Measurements from ENCODE around the gene PRXL2B.
"Not testable (repeated sequence)": the region's sequence is repeated elsewhere in the genome, so short reads cannot be mapped to it uniquely, and the experiment has no call there.

The PRXL2B gene

DNA sequence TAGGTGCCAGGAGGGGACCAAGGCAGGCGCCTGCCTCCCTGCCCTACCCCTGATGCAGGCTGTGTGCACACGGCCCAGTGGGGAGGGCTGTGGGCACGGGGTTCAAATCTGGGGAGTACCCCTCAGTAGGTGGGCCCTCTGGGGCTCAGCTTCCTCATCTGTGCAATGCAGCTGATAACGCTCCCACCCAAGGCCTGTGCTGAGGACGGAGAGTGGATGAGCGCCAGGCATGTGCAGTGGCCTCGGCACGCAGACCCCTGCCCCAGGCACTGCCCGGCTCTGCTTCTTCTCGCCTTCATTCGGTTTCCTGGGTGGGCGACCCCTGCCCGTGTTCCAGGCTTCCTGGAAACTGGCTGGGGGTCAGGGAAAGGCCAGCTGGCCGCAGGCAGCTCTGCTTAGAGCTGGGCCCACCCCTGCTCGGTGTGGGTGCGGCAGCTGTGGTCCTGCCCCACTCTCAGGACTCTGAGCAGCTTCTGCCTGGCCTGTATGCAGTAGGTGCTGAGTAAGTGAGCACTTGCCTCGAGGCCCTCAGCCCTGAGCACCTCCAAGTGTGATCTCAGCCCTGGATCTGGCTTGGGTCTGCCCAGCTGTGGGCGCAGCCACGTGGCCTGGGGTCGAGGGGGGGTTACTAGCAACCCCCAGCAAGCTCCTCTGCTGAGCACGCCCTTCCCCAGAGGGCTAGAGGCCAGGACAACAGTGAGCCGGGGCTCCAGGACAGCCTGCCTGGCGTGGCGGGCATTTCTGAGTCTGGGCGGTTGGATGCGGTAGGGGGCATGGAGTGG is 42.3 kb upstream of the PRXL2B start:
- no peak overlapping the region for H2AFZ ChIP-seq (ENCODE audit: low read length, unreplicated experiment)
- no peaks in the 10 kb centered on the region for H3K36me3 ChIP-seq (ENCODE audit: insufficient read depth, low read length)
- H3K4me1 ChIP-seq (ENCODE audit: control insufficient read depth, insufficient read depth, low read length, unreplicated experiment) = peaks cover 17% of the 10 kb centered on the region
- H3K27ac ChIP-seq (ENCODE audit: low read depth, low read length) = no peak overlapping the region
- no peak overlapping the region for H3K4me3 ChIP-seq (ENCODE audit: low read depth, low read length)
- no peaks in the 10 kb centered on the region for H3K79me2 ChIP-seq (ENCODE audit: control insufficient read depth, insufficient read depth, low read length, unreplicated experiment)
- H3K27me3 ChIP-seq (ENCODE audit: insufficient read depth, low read length) = peaks cover 5% of the 10 kb centered on the region; the same call in 1 of the 2 replicates

DNA sequence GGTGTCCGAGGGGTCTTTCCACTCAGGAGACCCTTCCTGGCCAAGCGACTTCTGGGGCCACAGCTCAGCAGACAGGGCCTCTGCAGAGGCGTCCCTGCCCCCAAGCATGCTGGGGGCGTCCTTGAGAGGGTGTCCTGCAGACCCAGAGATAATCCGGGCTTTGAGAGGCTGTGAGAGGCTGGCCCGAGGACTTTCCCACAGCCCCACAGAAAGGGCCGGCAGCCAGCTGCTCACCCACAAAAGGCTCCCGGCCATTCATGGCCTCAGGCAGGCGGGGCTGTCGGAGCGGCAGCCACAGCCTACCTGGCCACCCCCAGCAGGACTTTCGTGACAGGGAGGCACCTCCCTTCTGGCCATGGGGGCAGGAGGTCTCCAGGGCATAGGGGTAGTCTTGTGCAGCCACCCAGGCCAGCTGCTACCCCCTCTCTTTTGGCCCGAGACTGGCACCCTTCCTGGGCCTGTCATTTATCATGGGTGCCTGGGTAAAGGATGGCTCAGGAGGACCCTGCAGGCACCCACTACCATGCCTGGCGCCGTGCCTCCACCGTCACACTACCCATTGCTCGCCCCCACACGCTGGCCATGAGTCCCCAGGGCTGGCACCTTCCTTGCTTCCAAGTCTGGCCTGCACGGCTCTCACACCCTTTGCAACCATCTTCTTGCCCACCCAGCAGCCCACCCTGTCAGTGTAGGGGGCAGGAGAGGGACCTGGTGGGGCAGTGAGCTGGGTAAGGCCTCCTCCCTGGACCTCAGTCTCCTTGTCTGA is 41.5 kb upstream of the PRXL2B start:
- Histone ChIP-seq H3K36me3 (ENCODE audit: insufficient read depth, low read length) (no peaks in the 10 kb centered on the region), H3K27ac (ENCODE audit: low read depth, low read length) (no peak overlapping the region), H3K4me3 (ENCODE audit: low read depth, low read length) (no peak overlapping the region), H2AFZ (ENCODE audit: low read length, unreplicated experiment) (no peak overlapping the region), H3K79me2 (ENCODE audit: control insufficient read depth, insufficient read depth, low read length, unreplicated experiment) (no peaks in the 10 kb centered on the region), H3K27me3 (ENCODE audit: insufficient read depth, low read length) (peaks cover 5% of the 10 kb centered on the region; the same call in 1 of the 2 replicates), H3K4me1 (ENCODE audit: control insufficient read depth, insufficient read depth, low read length, unreplicated experiment) (peaks cover 17% of the 10 kb centered on the region)

DNA sequence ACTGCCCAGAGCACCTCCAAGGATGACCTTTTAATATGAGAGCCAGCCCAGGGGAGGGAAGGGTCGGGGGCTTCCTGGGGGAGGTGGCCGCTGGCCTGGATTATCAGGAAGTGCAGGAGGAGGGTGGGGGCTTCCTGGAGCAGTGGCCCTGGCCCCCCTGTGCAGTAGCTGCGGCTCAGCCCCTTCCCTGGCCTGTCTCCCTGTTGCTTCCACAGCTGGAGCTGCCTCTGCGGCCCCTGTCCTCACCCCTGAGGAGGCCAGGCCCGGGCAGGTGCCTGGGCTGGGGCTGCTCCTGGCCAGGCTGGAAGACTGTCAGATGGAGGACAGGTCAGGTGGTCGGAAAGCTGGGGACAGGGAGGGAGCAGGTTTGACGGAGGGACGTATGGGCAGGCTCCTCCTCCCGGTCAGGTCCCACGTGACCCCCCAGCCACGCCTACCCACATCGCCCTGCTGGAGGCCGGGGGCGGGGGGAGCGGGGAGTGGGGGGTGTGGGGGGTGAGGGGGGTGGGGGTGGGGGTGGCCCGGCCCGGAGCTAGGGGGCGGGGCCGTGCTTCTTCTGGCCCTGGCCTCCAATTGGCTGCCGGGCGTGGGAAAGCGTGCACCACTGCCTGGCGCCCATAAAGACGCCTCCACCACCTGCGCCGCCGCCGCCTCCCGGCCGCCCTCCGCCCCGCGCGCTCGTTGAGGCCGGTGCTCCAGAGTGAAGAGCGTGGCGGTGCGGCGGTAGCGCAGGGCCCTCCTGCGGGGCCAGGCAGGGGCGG is 40.6 kb upstream of the PRXL2B start:
- Histone ChIP-seq H3K79me2 (ENCODE audit: control insufficient read depth, insufficient read depth, low read length, unreplicated experiment) (no peaks in the 10 kb centered on the region), H3K27me3 (ENCODE audit: insufficient read depth, low read length) (peaks cover 3% of the 10 kb centered on the region; the same call in 1 of the 2 replicates), H2AFZ (ENCODE audit: low read length, unreplicated experiment) (peak overlapping the region; percentile 42), H3K27ac (ENCODE audit: low read depth, low read length) (no peak overlapping the region), H3K4me3 (ENCODE audit: low read depth, low read length) (peak overlapping the region; percentile 76), H3K36me3 (ENCODE audit: insufficient read depth, low read length) (no peaks in the 10 kb centered on the region), H3K4me1 (ENCODE audit: control insufficient read depth, insufficient read depth, low read length, unreplicated experiment) (peaks cover 17% of the 10 kb centered on the region)

DNA sequence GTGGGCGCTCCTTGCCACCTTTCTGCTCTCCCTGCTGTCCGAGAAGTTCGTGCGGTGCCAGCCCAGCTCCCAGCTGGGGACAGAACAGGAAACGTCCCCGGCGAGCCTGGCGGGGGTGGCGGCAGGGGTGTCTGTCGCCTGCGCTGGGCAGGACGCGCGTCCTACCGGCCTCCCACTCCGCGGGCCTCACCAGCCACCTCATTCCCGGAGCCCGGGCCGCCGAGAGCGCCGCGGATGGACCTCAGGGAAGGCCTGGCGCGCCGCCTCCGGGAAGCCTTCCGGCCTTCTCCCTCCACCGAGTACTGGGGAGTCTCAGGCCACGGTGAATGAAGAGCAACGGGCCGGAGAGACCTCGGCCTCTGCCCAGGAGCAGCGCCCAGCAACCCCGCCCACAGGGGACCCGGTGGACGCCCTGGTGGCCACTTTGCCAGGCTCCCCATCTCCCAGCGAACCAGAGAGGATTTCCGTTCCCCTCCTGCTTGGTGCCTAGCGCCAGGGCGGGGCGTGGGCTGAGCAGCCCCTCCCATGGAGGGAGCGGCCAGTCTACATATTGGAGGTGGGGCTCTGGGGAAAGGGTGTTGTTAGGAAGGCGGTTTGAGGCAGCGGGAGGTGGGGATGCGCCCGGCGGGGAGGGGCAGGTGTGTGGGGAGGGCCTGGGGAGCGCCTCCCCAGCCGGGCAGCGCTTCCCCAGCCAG is 39.9 kb upstream of the PRXL2B start:
- peaks cover 17% of the 10 kb centered on the region for H3K4me1 ChIP-seq (ENCODE audit: control insufficient read depth, insufficient read depth, low read length, unreplicated experiment)
- H2AFZ ChIP-seq (ENCODE audit: low read length, unreplicated experiment) = peak overlapping the region; percentile 42
- H3K27me3 ChIP-seq (ENCODE audit: insufficient read depth, low read length) = no peaks in the 10 kb centered on the region
- H3K36me3 ChIP-seq (ENCODE audit: insufficient read depth, low read length) = no peaks in the 10 kb centered on the region
- H3K27ac ChIP-seq (ENCODE audit: low read depth, low read length) = no peak overlapping the region
- no peaks in the 10 kb centered on the region for H3K79me2 ChIP-seq (ENCODE audit: control insufficient read depth, insufficient read depth, low read length, unreplicated experiment)
- H3K4me3 ChIP-seq (ENCODE audit: low read depth, low read length) = peak overlapping the region; percentile 76

DNA sequence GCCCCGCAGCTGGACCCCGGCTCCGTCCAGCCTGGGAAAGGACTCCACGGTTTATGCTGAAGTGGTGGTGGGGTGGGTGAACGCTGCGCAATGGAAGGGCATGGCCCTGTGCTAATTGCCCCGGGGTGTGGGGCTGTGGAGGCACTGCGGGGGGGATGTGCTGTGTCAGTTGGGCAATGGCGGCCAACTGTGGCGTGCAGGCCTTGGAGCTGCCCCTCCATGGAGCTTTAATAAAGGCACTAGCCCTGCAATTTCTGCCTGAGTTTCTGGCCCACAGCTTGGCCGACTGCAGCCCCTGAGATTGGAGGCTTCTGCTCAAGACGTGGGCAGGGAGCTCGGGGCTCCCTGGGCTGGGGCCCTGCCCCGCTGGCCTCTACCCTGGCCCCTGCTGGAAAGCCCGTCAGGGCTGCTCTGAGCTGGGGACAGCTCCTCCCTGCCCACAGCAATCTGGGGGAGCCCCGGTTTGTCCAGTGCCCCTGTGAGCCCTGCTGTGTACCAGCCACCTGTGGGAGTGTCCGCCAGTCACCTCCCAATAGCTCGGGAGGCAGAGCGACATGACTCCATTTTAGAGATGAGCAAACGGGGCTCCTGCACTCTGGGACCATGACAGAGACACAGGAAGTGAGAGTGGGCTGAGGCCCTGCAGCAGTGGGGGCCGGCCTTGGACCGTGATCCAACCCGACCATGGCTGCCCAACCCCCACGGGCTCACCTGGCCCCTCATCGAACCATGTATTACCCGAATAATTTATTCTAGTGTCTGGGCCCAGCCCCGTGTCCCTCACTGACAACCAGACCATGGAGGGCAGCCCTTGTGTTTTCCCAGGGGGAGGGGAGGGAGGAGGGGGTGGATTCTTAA is 39.1 kb upstream of the PRXL2B start:
- Histone ChIP-seq H3K36me3 (ENCODE audit: insufficient read depth, low read length) (no peaks in the 10 kb centered on the region), H3K79me2 (ENCODE audit: control insufficient read depth, insufficient read depth, low read length, unreplicated experiment) (no peaks in the 10 kb centered on the region), H2AFZ (ENCODE audit: low read length, unreplicated experiment) (no peak overlapping the region), H3K27me3 (ENCODE audit: insufficient read depth, low read length) (no peaks in the 10 kb centered on the region), H3K4me1 (ENCODE audit: control insufficient read depth, insufficient read depth, low read length, unreplicated experiment) (peaks cover 17% of the 10 kb centered on the region), H3K27ac (ENCODE audit: low read depth, low read length) (no peak overlapping the region), H3K4me3 (ENCODE audit: low read depth, low read length) (peak overlapping the region; percentile 76)

DNA sequence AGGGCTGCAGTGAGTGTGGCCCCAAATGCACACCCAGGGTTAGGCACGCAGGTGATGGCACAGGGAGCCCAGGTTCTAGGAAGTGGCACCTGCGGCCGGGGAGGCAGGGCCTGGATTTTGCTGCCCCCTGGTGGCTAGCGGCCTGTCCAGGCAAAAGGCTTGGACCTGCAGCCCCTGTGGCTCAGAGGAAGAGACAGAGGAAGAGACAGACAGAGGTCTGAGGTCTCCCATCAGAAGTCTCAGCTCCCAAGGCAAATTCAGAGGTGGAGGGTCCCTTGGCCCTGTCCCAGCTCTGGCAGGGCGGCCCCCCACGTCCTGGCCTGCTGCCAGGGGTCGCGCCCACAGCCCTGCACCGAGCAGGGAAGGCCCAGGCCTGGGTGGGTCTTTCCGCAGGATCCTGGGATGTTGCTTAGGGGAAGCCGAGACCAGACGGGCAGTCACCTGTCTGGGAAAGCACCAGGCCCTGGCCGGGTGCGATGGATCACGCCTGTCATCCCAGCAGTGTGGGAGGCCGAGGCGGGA is 38.4 kb upstream of the PRXL2B start:
- Histone ChIP-seq H3K4me3 (ENCODE audit: low read depth, low read length) (peak overlapping the region; percentile 56), H3K27ac (ENCODE audit: low read depth, low read length) (peak overlapping the region; percentile 42; the same call in 1 of the 2 replicates), H3K4me1 (ENCODE audit: control insufficient read depth, insufficient read depth, low read length, unreplicated experiment) (peaks cover 17% of the 10 kb centered on the region), H2AFZ (ENCODE audit: low read length, unreplicated experiment) (peak overlapping the region; percentile 58), H3K36me3 (ENCODE audit: insufficient read depth, low read length) (no peaks in the 10 kb centered on the region), H3K79me2 (ENCODE audit: control insufficient read depth, insufficient read depth, low read length, unreplicated experiment) (no peaks in the 10 kb centered on the region), H3K27me3 (ENCODE audit: insufficient read depth, low read length) (no peaks in the 10 kb centered on the region)

DNA sequence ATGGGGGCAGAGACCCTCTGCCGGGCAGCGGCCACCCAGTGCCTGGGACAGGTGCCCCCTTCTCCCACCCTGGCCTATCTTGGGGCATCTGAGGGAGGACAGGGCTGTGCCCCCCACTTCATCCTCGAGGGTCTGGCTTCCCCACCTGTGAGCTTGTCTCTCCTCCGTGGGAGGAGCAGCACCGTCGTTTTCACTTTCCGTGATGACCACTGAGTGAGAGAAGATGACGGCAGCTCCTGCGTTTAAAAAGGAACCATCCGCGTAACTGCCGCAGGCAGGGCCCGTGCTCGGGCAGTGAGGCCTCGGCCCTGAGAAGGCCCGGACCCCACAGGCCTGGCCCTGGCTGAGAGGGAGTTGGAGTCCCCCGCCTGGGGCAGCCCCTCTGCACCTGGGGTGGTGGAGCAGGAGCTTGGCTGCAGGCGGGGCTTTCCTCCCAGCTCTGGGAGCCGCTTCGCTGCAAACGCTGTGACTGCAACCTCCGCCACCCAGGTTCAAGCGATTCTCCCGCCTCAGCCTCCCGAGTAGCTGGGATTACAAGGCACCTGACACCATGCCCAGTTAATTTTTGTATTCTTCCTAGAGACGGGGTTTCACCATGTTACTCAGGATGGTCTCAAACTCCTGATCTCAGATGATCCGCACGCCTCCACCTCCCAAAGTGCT is 37.1 kb upstream of the PRXL2B start:
- not testable (repeated sequence) for H3K79me2 ChIP-seq (ENCODE audit: control insufficient read depth, insufficient read depth, low read length, unreplicated experiment); H3K4me3 ChIP-seq (ENCODE audit: low read depth, low read length); H3K27me3 ChIP-seq (ENCODE audit: insufficient read depth, low read length); H2AFZ ChIP-seq (ENCODE audit: low read length, unreplicated experiment); H3K36me3 ChIP-seq (ENCODE audit: insufficient read depth, low read length)
- H3K27ac ChIP-seq (ENCODE audit: low read depth, low read length) = 0 out of 2 replicates have a peak overlapping the region, but pooled peaks have one; percentile 34
- peaks cover 17% of the 10 kb centered on the region for H3K4me1 ChIP-seq (ENCODE audit: control insufficient read depth, insufficient read depth, low read length, unreplicated experiment)

DNA sequence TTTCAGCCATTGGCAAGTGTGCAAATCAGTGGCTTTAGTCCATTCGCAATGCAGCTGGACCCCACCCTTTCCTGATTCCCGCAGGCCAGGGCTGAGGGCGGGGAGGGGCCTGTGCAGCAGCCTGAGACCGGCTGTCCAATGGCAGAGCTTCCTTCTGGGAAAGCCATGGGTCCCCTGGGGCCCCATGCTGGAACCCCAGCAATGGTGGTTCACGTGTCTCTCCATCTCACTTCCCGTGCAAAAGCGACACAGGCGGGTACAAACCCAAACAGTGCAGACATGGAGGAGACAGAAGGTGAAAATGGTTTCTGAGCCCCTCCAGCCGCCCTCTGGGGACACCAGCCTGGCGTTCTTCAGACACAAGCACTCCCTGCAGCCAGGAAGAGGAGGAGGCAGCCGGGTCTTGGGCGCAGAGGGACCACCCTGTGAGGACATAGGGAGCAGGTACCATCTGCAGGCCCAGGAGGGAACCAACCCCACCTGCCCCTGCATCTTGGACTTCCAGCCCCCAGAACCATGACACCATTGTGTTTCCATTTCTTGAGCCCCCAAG is 36.2 kb upstream of the PRXL2B start:
- H2AFZ ChIP-seq (ENCODE audit: low read length, unreplicated experiment); H3K27me3 ChIP-seq (ENCODE audit: insufficient read depth, low read length); H3K36me3 ChIP-seq (ENCODE audit: insufficient read depth, low read length); H3K79me2 ChIP-seq (ENCODE audit: control insufficient read depth, insufficient read depth, low read length, unreplicated experiment); H3K4me3 ChIP-seq (ENCODE audit: low read depth, low read length); H3K27ac ChIP-seq (ENCODE audit: low read depth, low read length): not testable (repeated sequence)
- peaks cover 17% of the 10 kb centered on the region for H3K4me1 ChIP-seq (ENCODE audit: control insufficient read depth, insufficient read depth, low read length, unreplicated experiment)

DNA sequence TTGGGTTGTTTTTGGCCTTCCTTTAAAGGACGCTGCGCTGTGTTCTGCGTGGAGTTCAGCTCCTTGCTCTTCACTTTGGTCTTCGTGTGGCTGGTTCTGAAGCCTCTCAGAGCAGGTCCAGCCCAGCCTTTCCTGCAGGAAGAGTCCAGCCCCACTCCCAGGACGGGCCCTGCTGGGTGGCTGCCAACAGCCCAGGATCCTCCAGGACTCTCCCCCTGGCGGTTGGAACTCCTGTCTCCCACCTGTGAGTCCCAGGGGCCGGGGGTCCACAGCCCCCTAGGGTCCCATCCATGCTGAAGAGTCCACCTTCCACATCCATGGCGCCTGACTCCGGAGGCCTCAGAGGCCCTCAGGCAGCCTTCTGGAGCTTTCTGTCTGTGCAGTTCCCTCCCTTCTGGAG is 35.0 kb upstream of the PRXL2B start:
- H3K4me3 ChIP-seq (ENCODE audit: low read depth, low read length); H3K27ac ChIP-seq (ENCODE audit: low read depth, low read length); H3K27me3 ChIP-seq (ENCODE audit: insufficient read depth, low read length); H3K79me2 ChIP-seq (ENCODE audit: control insufficient read depth, insufficient read depth, low read length, unreplicated experiment); H3K36me3 ChIP-seq (ENCODE audit: insufficient read depth, low read length); H2AFZ ChIP-seq (ENCODE audit: low read length, unreplicated experiment): not testable (repeated sequence)
- H3K4me1 ChIP-seq (ENCODE audit: control insufficient read depth, insufficient read depth, low read length, unreplicated experiment) = peaks cover 20% of the 10 kb centered on the region

All from ACC112 (cell line).